GM18508 (cell line): Measurements from ENCODE around the gene LRRC38.
"Not testable (repeated sequence)": the region's sequence is repeated elsewhere in the genome, so short reads cannot be mapped to it uniquely, and the experiment has no call there.

Experiments used
- ATAC-seq: cut with Tn5 transposase; IDR thresholded peaks from one replicate; pipeline ENCODE4 v1.9.1; 2021; ENCODE audit warnings: moderate number of reproducible peaks; ENCODE audit not compliant: insufficient read depth, unreplicated experiment

Gene LRRC38, protein sequence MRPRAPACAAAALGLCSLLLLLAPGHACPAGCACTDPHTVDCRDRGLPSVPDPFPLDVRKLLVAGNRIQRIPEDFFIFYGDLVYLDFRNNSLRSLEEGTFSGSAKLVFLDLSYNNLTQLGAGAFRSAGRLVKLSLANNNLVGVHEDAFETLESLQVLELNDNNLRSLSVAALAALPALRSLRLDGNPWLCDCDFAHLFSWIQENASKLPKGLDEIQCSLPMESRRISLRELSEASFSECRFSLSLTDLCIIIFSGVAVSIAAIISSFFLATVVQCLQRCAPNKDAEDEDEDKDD

DNA sequence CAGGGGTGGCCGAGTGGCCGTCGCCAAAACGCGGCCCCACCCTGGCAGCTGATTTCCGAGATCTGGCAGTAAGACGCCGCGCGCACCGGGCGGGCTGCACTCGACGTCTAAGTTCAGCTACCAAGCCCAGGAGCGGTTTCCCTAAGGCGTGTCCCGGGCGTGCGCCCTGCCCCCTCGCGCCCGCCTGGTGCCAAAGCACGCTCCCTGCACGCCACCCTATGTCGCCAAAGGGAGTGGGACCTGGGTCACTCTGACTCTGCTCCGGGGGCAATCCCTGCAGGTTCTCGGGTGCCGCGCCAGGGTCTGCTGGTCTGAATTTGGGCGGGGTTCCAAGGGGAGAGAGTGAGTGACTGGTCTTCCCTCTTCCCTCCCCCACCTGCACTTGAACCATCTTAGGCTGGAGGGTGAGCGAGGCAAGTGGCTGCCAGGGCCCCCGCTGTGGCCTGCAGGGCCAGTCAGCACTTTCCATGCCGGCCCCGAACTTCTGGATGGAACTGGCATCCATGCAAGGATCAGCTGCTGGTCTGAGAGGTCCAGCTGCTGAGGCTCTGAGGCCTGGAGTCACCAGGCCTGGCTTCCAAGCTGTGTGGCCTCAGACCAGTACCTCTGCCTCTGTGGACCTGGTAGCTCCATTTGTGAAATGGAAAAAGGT, at the start of gene LRRC38:
Gene LRRC38, minus strand, starts transcription at position 109 of the 652 bp plus-strand sequence. CDS start 410 bp downstream, outside the sequence.
- ATAC-seq, result no peak

DNA sequence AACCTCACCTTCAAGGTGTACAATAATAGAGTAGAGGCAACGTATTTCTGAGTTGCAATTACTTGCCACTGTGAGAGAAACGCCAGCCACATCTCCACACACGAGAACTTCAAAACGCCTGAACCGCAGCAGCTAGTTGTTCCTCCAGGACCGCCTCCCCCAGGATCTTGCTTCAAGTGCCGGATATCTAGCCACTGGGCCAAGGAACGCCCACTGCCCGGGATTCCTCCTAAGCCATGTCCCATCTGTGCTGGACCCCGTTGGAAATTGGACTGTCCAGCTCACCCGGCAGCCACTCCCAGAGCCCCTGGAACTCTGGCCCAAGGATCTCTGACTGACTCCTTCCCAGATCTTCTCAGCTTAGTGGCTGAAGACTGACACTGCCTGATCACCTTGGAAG, 49.2 kb upstream of the LRRC38 start:
- not testable (repeated sequence) for ATAC-seq

DNA sequence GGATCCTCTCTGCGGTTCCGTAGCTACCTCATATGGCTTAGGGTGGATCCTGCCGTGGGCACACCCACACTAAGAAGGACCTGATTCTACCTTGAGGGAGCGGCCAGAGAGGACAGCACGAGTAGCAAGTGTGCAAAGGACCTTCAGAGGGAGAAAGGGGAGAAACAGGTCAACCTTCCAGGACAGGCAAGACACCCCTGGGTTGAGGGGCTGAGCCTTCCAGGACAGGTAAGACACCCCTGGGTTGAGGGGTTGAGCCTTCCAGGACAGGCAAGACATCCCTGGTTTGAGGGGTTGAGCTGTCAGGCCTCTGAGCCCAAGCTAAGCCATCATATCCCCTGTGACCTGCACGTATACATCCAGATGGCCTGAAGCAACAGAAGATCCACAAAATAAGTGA, 46.7 kb upstream of the LRRC38 start:
- ATAC-seq, result no peak

DNA sequence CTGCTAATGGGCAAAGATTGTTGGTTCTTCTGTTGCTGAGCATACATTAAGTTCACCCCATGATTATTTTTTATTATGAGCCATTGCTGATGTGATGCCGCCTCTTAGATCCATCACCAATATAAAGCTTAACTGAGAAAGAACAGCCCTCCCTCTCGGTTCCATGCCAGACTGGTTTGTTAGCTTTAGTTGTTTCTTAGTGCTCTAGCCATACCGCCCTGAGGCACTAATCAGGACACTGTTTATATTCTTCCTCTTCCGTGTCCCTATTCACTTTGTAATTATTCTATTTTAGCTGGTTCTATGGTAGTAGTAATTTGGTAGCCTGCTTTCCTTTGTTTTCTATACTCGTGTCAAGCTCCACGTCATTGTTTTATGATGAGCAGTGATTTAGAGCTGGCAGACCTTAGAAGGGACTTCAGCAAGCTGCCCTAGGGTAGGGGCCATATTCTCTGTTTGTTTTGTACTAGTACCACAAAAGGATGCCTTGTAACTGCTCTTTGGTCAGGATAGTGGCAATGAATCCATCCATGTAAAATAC, 42.5 kb upstream of the LRRC38 start:
- no peak for ATAC-seq

DNA sequence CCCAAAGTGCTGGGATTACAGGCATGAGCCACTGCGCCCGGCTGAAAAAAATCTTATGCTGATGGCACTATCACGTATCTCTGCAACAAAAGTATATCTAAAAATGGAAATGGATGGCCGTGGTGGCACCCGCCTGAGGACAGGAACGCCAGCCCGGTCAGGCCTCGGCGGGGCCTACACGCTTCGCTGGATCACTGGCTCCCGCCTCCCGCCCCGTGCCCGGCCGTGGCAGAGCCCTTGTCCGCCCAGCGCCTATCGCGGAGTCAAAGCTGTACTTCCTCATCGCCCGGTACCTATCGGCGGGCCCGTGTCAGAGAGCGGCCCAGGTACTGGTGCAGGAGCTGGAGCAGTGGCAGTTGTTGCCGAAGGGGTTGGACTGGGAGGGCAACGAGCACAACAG, 41.0 kb upstream of the LRRC38 start:
- ATAC-seq, result no peak

- ATAC-seq, result no peak
Measured at GRCh38 chr1:13550663-13551062, 36.9 kb upstream of the LRRC38 start.

GRCh38 chr1:13549521-13549920, 35.7 kb upstream of the LRRC38 start:
- ATAC-seq, result no peak

DNA sequence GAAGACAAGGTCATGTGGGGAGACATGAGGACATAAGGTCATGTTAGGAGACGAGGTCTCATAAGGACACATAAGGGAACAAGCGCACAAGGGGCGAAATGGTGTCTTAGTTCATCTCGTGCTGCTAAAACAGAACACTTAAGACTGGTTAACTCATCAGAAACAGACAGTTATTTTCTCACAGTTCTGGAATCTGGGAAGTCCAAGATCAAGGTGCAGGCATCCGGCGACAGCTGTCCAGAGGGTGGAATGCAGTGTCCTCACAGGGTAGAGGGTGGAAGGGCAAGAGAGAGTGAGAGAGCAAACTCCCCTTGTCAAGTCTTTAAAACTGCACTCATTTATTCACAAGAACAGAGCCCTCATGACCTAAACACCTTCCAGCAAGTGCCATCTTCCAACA, 35.2 kb upstream of the LRRC38 start:
- no peak for ATAC-seq

- no peak for ATAC-seq
Measured at GRCh38 chr1:13548281-13548680, 34.5 kb upstream of the LRRC38 start.

DNA sequence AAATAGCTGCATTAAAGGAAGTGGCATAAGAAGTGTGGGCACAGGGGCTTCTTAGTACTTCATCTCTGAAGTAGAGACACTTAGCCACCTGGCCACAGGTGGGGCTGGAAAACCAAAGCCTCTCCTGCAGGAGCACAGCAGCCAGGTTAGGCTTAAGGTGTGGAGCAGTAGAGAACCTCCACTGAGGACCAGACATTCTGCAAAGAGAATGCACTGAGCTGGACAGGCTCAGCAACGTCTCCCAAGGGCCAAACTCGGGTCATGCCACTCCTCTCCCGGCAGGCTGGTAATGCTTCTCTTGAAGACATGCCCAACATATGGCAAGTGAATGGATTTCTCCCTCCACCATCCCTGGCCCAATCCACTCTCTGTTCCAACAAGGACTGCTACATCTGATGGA, 33.0 kb upstream of the LRRC38 start:
- no peak for ATAC-seq

DNA sequence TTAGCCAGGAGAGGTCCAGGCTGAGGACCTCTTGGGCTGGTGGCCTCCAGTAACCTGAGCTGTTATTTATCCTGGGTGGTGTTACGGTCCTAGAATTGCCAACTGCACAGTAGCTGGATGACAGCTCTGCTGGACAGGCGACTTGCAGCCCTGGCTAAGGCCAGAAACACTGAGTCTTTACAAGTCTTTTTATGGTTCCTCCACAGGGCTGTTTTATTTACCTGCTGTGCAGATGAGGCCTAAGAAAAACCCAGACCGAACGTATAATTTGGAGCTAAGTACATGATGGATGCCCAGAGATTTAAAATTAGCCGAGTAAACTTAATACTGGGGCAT, 30.4 kb upstream of the LRRC38 start:
- no peak for ATAC-seq

DNA sequence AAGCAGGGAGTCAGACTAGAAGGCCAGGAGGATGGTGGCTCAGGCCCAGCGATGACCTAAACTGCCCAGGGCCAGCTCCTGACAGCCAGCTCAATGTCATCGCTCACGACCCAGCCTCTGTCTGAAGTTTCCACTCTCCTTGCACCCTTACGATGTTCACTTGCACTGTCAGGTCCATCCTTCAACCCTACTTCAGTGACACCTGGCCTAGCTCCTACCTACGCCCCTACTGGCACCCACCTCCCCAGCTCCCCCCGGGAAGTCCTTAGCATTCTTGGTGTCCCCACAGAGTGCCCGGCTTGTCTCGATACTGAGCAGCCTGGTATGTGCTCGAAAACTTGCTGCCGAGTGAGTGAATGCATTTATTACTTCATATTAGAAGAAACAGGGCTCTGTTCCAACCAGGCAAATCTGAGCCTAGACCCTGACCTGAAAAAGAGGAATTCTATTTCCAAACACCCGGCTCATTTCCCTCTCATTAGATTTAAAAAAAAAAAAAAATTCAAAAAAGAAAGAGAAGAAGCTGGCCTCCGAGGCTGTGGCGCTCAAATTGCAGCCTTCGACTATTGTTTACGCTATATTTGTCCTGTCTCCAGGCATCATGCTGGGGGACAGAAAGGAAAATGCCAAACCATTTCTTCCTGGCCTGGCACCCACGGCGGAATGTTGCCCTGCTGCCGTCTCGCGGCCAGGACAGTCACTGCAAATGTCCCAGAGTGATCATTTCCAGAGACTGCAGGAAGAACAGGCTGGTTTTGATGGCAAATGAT, 29.8 kb upstream of the LRRC38 start:
- no peak for ATAC-seq

GRCh38 chr1:13541435-13542215, 27.8 kb upstream of the LRRC38 start:
- no peak for ATAC-seq

GRCh38 chr1:13540866-13541265, 27.1 kb upstream of the LRRC38 start:
- ATAC-seq, result no peak

- ATAC-seq, result no peak
Measured at GRCh38 chr1:13539683-13540082, 25.9 kb upstream of the LRRC38 start.

DNA sequence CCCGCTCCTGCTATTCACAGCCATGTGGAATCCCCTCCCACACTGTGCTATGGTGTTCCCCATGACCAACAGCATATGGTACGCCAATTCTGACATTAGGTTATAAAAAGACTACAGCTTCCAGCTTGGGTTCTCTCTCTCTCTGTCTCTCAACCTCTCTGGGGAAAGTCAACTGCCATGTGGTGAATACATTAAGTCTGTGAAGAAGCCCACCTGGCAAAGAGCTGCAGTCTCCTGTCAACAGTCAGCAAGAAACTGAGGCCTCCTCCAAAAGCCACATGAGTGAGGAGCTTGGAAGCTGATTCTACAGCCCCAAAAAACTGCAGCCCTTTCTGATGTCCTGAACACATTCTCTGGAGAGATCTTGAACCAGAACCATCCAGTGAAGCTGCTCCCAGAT, 25.0 kb upstream of the LRRC38 start:
- no peak for ATAC-seq

DNA sequence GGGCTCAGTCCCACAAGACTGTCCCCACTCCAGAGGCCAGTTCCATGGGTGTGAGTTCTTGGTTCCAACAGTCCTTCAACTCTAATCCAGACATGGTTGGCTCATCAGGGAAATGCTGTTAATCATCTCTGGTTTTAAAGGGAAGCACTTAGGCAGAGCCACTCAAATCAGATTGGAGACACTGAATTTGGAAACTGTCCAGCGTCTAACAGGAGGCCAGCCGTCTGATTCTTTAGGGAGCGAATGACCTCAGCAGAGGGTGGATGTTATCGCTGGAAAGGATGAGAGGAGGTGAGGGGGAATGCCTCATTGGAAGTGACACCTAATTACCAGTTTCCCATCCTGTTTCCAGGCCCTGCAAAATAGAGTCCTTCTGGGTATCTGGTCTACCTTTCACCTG, 22.8 kb upstream of the LRRC38 start:
- ATAC-seq, result no peak

DNA sequence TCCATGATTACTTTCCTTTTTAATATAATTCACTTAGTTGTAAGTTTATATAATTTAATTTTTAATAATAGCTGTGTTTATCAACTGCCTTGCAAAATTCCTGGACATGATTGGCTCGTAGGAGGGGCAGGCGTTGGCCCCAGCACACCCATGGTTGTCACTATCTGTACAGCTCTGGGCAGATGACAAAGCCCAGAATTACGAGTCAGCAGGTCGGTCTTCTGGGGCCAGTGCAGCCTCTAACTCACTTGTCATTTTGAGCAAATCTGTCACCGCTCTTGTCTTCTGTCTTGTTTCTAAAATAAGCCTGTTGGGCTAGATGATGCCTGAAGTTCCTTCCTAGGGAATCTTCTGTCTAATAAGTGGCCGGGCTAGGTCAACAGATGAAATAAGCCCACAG, 21.4 kb upstream of the LRRC38 start:
- ATAC-seq, result no peak

DNA sequence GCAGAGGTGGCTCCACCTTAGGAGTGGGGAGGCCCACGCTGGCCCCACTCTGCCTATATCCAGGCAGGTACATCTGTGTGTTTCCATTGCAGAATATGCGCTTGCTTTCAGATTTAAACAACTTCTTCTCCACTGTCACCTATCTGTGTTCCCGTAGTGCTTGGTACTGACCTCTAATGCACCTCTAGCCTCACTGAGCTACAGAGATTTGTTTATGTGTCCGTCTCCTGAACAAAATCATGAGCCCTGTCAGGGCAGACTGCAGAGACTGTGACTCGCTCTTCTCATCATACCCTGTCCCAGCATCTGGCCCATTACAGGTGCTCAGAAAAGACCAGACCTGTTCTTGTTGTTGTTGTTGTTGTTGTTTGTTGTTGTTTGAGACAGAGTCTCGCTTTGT, 14.5 kb upstream of the LRRC38 start:
- ATAC-seq, result no peak

GRCh38 chr1:13523780-13524477, 10.1 kb upstream of the LRRC38 start:
- ATAC-seq, result no peak
